ENCODE measurements around the gene CPSF3. TPM values are rescaled to one million over a fixed set of nuclear protein-coding genes. Genes with fewer than 3 reads are reported as not detected.

Gene CPSF3
- total and polyA plus RNA-seq, 7 donors, result 14.4 to 33.5 (median 23.2) TPM

GRCh38 chr2:9412781-9413180 lies 10.7 kb upstream of the CPSF3 start:
- peaks cover 0 to 48% (median 14%) of the 10 kb centered on the region in 4 donors for H3K36me3 ChIP-seq
- intact Hi-C loops (cut with DNase I), result no loop called here
- 76 to 84% methylated on average over 7 of the region's 7 CpGs for WGBS, 2 donors

GRCh38 chr2:9415516-9416169 lies 7.8 kb upstream of the CPSF3 start:
- Histone ChIP-seq H3K4me3 (no peak overlapping the region), H3K36me3 (peaks cover 0 to 35% (median 13%) of the 10 kb centered on the region in 4 donors), H3K9me3 (no peaks in the 10 kb centered on the region), H3K4me1 (peaks cover 0 to 15% (median 7%) of the 10 kb centered on the region in 4 donors), H3K27ac (no peak overlapping the region), H3K27me3 (no peaks in the 10 kb centered on the region)
- no peak for TF ChIP-seq CTCF (IDR thresholded peaks at IDR 0.05)
- TF ChIP-seq EP300 (IDR thresholded peaks at IDR 0.05), result no peak
- no peak for TF ChIP-seq POLR2AphosphoS5 (IDR thresholded peaks at IDR 0.05)
- intact Hi-C loops (cut with DNase I), result no loop called here
- WGBS, 2 donors, result 94 to 96% methylated on average over 16 of the region's 16 CpGs
- no peak for DNase-seq

More at GRCh38 chr2:9412781-9413180, 10.7 kb upstream of the CPSF3 start:
- Histone ChIP-seq H3K4me1 (peaks cover 0 to 3% (median under 1%) of the 10 kb centered on the region in 4 donors), H3K27me3 (no peaks in the 10 kb centered on the region), H3K9me3 (no peaks in the 10 kb centered on the region), H3K27ac (no peak overlapping the region), H3K4me3 (no peak overlapping the region)
- TF ChIP-seq POLR2AphosphoS5 (IDR thresholded peaks at IDR 0.05) (no peak), EP300 (IDR thresholded peaks at IDR 0.05) (no peak), POLR2A (IDR thresholded peaks at IDR 0.05) (no peak), CTCF (IDR thresholded peaks at IDR 0.05) (no peak)
- no peak for DNase-seq

GRCh38 chr2:9416267-9416961 lies 7.0 kb upstream of the CPSF3 start:
- H3K27ac ChIP-seq, result no peak overlapping the region
- H3K4me1 ChIP-seq, result peaks cover 0 to 22% (median 15%) of the 10 kb centered on the region in 4 donors
- TF ChIP-seq CTCF (IDR thresholded peaks at IDR 0.05) (no peak), POLR2A (IDR thresholded peaks at IDR 0.05) (no peak), EP300 (IDR thresholded peaks at IDR 0.05) (no peak), POLR2AphosphoS5 (IDR thresholded peaks at IDR 0.05) (no peak)
- DNase-seq, result no peak
- H3K36me3 ChIP-seq, result peaks cover 0 to 27% (median 9%) of the 10 kb centered on the region in 4 donors
- H3K27me3 ChIP-seq, result no peaks in the 10 kb centered on the region
- intact Hi-C loops (cut with DNase I), result no loop called here
- H3K4me3 ChIP-seq, result no peak overlapping the region
- no peaks in the 10 kb centered on the region for H3K9me3 ChIP-seq
- 93% methylated on average over 9 of the region's 9 CpGs for WGBS, 2 donors

GRCh38 chr2:9416962-9417316 lies 6.5 kb upstream of the CPSF3 start:
- intact Hi-C loops (cut with DNase I), result no loop called here

More at GRCh38 chr2:9416962-9417316, 6.5 kb upstream of the CPSF3 start:
- no peak for TF ChIP-seq CTCF (IDR thresholded peaks at IDR 0.05)
- TF ChIP-seq POLR2A (IDR thresholded peaks at IDR 0.05), result no peak
- TF ChIP-seq EP300 (IDR thresholded peaks at IDR 0.05), result no peak
- no peak for TF ChIP-seq POLR2AphosphoS5 (IDR thresholded peaks at IDR 0.05)
- Histone ChIP-seq H3K36me3 (peaks cover 0 to 22% (median 4%) of the 10 kb centered on the region in 4 donors), H3K27me3 (no peaks in the 10 kb centered on the region), H3K9me3 (no peaks in the 10 kb centered on the region), H3K4me1 (peaks cover 0 to 28% (median 20%) of the 10 kb centered on the region in 4 donors), H3K27ac (no peak overlapping the region), H3K4me3 (no peak overlapping the region)
- no peak for DNase-seq
- WGBS, 2 donors, result 92 to 95% methylated on average over 7 of the region's 7 CpGs
